GM12892 (cell line): Measurements from ENCODE around the gene STK33.

Experiments used
- POLR2A ChIP-seq: IDR thresholded peaks from 2 replicates; pipeline ENCODE4 v1.6.1; 2011; ENCODE audit warnings: low read depth, low read length, control low read depth
- POLR2AphosphoS5 ChIP-seq: IDR thresholded peaks from 2 replicates; pipeline ENCODE4 v1.6.1; 2011; ENCODE audit warnings: low read depth, low read length, control low read depth

- TF ChIP-seq POLR2A (no peak), POLR2AphosphoS5 (no peak)
These were observed 207.7 kb downstream of the STK33 start for GRCh38 chr11:8386134-8386864.
